Measurements from ENCODE around the gene CFAP58.

DNA sequence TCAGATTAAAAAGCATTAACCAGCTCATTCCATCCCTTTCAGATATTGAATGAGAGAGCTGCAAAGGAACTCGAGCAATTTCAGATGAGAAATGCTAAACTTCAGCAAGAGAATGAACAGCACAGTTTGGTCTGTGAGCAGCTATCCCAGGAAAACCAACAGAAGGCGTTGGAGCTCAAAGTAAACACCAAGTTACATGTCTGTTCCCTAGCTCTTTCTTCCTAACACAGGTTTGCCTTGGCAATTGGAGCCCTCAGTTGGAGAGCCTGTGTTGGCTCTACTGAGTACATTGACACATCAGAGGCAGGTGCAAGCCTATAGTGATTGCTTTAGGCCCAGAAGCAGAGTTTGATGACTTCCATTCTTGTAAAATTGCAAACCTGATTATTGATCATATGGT lies 14.7 kb downstream of the CFAP58 start:
- TF ChIP-seq, protein P1, sequence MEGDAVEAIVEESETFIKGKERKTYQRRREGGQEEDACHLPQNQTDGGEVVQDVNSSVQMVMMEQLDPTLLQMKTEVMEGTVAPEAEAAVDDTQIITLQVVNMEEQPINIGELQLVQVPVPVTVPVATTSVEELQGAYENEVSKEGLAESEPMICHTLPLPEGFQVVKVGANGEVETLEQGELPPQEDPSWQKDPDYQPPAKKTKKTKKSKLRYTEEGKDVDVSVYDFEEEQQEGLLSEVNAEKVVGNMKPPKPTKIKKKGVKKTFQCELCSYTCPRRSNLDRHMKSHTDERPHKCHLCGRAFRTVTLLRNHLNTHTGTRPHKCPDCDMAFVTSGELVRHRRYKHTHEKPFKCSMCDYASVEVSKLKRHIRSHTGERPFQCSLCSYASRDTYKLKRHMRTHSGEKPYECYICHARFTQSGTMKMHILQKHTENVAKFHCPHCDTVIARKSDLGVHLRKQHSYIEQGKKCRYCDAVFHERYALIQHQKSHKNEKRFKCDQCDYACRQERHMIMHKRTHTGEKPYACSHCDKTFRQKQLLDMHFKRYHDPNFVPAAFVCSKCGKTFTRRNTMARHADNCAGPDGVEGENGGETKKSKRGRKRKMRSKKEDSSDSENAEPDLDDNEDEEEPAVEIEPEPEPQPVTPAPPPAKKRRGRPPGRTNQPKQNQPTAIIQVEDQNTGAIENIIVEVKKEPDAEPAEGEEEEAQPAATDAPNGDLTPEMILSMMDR (IDR thresholded peaks at IDR 0.05), result no peak
- TF ChIP-seq POLR2A (IDR thresholded peaks at IDR 0.05; ENCODE audit: low read depth), result no peak
- no peak for TF ChIP-seq EP300 (IDR thresholded peaks at IDR 0.05)
- TF ChIP-seq POLR2AphosphoS5 (IDR thresholded peaks at IDR 0.05), result no peak
